ENCODE measurements around the gene SNPH.

Gene SNPH

DNA sequence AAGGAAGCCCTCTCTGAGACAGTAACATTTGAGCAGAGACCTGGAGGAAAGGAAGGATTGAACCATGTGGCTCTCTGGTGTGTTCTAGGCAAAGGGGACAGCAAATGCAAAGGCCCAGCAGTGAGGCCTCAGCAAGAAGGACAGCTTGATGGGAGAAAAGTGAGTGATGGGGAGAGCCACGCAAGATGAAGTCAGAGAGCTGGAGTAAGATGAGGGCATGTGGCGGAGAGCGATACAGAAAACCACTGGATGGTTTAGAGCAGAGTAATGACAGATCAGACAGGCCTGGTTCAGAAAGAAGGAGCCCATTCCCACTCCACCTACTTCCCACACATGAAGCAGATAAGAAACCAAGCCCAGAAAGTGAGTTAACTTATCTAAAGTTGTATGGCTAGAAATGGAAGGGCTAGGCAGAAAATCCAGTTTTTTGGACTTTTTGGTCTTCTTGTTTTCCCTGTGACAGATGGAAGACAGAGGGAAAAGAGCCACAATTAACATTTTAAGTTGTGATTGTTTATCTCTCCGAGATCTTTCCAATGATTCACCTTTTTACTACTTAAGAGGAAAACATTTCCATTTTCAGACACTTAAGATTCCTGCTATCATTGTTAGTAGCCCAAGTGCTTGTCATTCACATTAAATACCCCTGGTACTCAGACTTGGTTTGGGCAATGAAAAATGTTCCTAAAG lies 723 bp upstream of the SNPH start:
- DNase-seq: no peak

DNA sequence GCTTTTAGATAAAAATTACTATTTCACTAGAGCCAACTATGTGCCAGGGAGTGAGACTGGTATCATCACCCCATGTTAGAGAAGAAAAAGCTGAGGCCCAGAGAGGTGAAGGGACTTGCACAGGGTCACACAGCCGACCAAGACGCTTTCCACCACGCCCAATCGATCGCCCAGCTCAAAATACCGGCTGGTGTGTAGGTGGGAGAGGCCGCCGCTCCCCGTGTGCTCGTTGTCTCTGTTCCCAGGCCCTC lies 253 bp upstream of the SNPH start:
- no peak for DNase-seq

DNA sequence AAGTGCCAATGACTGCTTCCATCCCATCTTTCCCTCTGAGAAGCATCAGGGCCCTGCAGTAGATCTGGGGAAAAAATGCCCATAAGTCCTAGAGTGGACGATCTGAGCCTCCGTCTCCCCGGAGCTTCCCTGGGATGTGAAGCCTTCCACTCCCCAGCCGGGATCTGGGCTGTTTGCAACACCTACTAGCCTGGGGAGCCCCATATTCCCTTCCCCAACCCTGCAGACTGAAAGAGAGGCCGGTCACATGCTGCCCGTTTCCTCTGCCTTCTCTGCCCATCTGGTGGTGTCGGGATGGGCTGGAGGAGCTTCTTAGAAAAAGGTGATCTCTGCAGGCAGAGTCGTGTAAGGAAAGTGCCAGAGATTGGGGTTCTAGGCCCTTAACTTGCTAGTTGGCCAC lies 1.1 kb downstream of the SNPH start:
- DNase-seq: no peak

DNA sequence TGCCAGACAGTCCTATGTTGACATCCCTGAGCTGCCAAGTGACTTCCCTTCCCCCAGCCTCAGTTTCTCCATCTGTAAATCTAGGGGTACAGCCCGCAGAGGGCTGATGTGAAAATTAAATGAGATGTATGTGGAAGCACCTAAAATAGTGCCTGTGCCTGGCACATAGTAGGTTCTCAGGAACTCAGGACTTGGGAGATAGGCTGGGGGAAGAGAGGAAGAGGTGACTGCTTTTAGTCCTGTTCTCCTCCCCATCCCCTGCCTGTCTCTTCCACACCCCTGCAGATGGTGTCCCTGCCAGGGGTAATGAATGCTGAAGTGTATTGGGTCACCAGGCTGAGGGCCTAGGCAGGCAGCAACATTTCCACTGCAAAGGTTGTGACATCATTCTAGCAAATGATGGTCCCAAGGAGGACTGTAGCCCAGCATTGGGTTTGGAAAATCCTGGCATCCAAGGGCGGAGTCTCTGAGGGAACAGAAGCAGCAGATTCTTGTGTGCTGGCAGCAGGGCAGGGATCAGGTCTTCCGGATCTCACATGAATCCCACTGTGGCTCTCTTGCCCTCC lies 1.8 kb downstream of the SNPH start:
- DNase-seq: no peak

DNA sequence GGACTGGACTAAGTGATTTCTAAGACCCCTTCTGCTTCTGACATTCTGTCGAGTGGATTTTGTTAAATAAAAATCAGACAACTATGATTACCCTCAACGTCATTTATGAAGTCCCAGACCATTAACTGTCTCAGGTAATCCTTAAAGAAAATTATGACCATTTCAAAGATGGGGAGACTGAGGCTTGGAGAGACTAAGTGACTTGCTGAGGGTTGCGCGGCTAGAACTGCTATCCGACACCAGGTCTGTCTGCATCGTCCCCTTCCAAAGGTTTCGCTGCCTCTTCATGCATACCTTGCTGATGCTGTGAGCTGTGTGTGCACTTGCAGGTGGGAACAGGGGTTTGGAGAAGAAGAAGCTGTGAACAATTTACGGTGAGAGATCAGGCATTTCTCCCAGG lies 3.1 kb downstream of the SNPH start:
- no peak for DNase-seq

DNA sequence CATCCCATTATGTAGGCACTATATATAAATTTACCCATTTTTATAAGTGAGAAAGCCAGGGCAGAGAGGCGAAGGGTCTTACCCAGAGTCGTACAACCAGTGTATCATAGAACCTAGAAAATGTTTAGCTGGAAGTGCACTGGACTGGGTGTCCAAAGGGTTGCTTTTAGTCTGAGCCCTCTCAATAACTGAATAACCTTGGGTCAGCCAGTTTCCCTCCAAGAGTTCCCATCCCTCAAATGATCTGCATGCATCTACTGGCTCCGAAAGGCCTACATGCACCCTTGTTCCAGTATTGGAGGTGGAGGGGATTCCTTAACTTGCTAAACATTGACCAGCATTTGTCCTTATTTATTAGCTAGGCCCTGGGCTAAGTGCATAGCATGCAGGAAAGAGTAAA lies 3.8 kb downstream of the SNPH start:
- DNase-seq: no peak

DNA sequence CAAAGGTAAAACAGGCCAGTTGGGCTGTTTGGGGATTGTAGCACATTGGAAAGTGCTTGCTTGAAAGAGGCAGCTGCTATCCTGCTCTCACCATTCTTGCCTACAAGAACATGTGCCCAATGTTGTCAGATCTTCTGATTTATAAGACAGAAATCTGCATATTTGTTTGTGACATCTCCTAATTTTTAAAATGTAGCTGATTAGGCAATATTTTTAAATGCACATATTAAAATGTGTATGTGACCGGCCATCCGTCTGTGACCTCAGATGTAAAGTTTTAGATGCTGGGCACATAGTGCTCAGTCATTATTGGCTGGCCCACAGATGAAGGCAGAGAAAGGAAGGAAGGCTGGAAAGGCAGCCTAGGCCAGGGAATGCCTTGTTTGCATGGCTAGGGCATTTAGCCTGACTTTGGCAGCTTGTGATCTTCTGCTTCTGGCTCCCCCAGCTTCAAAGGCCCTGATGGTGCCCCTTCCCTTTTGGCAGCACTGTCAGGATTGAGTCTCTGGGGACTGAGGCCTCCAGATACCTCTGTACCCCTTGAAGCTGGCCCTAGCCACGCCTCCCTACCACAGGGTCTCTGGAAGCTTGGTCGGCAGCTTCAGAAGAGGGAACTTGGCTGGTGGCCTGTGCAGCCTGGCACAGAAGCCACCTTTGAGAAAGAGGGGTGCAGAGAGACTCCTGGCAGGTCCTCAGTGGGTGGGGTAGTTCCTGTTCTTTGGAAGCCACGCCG lies 6.4 kb downstream of the SNPH start:
- DNase-seq: no peak

DNA sequence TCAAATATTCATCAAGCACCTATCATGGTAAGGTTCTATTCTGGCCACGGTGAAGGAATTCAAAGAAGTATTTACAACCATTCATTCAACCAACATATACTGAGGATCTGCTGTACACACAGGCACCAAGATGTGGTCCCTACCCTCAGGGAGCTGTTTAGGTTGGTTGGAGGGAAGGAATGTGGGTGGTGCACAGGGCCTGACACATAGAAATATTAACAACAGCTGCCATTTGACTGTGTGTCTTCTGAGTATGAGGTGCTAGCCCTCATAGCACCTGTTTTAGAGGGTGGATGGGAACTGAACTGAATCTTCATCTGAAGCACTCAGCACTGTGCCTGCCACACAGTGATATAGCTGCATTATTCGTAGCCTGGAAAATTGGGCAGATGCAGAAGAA lies 7.3 kb downstream of the SNPH start:
- no peak for DNase-seq

DNA sequence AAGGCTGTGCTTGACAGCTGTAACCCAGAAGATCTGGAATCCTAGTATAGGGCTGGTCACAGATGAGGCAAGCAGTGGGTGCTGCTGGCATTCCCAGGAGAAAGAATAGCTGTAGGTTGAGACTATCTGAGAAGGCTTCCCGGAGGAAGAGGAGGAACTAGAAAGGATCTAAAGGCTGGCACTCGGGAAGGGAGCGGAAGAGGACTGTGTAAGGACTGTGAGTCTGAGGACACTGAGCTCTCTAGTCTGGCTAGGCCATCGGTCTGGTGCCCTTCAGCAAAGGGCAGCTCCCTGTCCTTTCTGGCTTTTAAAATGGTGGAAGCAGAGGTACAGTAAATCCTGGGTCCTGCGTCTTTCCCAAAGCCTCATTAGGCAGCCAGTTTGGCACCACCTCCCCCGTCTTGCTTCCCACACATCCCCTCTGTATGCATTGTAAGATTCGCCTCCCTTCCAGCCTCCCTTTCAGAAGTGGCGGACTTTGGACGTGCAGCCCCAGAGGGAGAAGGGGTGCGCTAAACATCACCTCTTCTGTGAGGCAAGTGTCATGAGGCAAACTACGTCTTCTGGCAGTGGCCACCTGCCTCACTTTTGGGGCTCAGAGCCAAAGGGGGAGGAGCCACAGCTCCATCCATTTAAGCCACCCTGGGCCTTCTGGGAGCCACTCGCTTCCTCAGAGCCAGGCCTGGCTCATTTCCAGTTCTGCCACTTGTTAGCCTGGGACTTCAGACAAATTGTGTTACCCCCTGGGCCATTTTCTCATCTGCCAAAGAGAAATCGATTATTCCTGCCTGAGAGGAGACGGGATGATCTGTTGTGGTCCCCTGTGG lies 8.6 kb downstream of the SNPH start:
- peak; percentile 27 for DNase-seq

DNA sequence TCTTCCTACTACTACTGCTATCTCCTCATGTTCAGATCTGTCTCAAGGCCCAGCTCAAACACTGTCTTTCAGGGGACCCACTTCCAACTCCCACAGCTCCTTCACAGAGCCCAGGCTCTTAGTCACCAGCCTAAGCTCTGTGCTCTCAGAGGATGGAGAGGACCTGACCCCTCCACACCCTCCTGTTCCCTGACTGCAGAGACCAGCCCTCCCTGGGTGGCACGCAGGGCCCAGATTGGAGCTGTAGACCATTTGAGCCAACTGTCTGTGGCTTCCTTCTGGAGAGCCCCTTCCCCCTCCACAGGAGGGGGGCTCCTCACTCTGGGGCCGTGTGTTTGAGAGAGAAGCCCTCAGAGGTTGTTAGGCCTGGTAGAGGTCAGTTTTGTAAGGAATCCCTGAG lies 9.8 kb downstream of the SNPH start:
- DNase-seq: no peak

DNA sequence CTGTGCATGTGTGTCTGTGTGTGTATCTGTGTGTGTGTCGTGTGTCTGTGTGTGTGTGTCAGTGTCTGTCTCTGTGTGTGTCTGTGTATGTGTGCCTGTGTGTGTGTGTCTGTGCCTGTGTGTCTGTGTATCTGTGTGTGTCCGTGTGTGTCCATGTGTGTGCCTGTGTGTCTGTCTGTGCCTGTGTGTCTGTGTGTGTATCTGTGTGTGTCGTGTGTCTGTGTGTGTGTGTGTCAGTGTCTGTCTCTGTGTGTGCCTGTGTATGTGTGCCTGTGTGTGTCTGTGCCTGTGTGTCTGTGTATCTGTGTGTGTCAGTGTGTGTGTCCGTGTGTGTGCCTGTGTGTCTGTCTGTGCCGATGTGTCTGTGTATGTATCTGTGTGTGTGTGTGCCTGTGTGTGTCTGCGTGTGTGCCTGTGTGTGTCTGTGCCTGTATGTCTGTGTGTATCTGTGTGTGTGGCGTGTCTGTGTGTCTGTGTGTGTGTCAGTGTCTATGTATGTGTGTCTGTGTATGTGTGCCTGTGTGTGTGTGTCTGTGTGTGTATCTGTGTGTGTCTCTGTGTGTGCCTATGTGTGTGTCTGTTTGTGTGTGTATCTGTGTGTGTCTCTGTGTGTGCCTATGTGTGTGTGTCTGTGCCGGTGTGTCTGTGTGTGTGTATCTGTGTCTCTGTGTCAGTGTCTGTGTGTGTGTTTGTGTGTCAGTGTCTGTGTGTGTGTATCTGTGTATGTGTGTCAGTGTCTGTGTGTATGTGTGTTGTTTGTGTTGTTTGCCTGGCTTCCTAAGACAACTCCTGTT lies 11.6 kb downstream of the SNPH start:
- DNase-seq: no peak

DNA sequence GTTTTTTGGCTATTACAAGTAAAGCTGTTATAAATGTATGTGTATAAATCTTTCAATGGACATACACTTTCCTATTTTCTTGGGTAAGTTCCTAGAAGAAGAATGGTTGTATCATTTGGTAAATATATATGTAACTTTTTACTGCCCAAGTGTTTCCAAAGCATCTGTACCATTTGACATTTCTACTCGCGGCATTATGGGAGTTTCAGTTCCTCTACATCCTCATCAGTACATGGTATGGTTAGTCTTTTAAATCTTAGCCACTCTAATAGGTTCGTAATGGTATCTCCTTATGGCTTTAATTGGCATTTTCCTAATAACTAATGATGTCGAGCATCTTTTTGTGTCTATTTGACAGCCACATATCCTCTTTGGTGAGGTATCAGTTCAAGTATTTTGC lies 12.9 kb downstream of the SNPH start:
- no peak for DNase-seq

DNA sequence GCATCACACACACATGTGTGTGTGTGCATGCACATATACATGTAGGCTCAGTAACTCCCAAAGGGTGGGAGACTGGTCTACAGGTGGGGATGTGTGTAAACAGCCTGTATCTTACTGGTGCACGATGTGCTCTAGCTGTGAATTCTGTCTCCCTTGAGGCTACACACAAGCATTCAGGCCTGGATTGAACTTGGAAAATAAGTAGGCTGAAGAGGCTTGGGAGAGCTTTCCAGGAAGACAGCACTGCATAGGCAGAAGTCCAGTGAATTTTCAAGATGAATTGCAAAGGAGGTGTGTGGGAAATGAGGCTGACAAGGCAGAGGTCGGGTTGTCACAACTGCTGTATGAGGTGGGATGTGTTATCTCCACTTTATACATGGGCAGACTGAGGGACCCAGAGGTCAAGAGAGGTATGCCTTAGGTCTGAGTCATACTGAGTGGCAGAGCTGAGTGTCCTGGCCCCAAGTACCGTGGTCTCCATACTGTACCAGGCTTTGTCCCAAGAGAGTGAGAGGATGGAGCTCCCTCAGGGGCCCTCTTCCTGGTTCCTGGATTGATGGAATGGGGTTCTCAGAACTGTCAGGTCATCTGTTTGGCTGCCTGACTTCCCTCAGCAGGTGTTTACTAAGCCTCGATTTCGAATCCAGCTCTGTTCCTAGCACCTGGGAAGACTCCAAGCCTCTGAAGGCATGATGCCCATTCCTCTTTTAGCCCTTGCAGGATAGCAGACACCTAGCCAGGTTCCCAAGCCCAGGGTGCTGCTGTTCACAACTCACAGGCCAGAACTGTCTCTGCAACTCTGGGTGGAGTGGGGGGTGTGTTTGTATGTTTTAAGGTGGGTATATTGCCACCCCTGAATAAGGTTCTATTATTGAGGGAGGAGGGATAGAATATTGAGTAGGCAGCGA lies 14.4 kb downstream of the SNPH start:
- DNase-seq: no peak

DNA sequence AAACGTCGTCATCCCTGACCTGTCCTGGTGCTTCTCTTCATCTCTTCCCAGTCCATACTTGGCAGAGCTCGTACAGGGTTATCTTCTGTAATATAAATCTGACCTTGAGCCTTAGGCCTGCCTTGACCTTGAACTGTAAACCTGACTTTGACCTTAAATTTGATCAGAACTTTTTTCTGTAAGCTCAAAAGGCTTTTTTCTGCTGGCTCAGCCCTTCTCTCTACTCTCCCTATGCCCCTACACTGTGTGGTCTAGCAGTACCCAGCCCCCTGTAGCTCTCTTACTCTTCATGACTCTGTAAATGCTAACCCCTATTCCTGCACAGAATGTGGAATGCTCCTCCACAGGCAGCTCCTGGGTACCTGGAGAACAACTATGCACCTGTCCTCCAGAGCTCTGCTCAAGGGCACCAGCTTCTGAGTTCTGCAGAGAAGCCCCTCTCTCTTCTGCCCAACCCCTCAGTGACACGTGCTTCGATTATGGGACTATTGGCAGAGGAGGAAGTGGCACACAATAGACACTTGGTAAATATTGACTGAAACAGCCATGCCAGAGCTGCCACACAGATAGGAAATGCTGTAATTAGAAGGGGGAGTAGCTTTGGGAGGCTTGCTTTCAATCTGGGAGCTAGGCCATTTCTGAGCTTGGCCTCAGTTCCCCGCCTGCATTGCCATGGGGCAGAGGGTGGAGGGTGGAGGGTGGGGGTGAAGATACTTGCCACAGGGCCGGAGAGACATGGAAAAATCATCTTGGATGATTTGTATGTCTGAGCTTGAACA lies 15.4 kb downstream of the SNPH start:
- no peak for DNase-seq

DNA sequence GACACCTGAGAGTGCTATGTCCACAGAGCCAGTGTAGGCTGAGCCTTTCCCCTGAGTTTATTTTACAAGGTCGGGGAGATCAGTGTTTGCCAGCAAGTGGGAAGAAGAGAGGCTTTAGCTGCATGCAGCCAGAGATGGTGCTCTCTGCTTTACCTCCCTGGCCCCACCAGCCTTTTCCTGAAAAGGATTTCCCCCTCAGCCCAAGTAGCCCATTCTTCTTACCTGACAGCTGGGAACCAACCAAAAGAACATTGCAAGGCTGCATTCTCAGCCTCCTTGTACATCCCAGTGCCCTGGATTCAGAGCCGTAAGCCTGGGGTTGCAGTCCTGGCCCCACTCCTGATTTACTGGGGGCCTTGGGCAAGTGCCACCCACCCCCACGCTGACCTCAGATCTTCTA lies 16.9 kb downstream of the SNPH start:
- DNase-seq: no peak

DNA sequence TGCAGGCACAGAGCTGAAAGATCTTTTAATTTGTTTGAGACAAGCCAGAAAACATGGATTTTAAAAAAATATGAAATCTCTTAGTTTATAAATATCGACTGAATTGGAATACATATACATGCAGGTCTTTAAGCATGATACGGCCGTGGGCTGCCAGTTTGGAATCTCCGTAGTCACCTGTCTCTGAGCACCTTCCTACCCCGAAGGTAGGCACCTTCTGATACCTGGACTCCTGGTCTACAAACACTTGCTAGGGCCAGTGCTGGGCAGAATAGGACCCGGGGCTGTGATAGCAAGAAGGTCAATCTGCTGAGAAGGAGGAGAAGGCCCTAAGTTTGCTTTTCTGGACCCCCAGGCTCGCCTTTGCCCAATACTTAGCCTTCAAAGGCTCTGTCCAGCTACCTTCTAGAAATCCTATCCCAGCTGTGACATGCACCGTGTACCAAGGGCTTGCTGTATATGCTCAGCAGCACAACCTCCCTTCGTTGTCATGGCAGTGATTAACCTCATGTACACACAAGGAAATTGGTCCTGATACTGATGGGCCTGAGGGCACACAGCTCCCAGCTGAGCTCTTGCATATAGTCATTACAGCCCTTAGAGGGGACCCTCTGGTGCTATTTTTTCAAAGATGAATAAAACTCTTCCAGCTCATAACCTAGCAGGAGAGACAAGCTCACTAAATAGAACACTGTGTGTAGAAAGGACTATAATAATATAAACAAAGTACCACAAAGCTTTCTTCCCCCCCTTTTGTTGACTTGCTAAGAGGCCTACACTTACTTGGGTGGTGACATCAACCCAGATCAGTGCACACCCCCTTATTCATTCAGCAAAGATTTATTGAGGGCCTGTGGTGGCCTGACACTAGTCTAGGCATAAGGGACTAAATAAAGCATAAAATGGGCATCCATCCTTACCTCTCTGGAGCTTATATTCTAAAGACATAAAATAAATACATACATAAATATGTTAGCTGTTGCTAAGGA lies 17.7 kb downstream of the SNPH start:
- DNase-seq: no peak

DNA sequence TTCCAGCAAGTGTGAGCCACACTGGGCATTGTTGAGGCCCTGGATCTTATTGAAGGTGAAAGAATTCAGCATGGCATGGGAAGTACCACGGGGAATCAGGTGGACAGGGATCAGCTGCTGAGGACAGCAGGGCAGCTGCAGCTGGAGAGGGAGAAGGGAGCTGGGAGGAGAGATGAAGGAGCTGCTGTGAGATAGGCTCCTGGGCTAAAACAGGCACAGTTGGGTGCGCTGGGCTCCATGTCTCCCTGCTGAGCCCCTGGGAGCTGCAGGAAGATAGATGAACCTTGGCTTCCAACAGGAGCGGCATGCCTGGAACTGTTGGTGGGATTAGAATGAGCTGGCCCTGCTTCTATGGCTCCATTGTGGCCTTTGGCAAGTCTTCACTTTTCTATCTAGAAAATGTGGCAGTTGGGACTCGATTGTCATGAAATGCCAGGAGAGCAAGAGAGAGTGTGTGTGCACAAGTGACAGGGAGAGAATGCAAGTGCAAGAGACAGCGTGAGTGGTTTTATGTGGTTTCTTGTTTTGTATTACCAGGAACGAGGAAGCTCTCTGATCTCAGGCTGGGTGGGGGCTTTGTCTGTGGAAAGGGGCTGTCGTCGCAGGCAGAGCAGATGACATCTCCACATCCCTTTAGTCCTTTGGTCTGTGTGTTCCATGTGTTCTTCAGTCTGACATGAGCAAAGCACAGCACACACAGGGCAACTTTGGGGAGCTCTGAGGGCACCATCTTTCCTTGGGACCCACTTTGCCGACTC lies 20.4 kb downstream of the SNPH start:
- DNase-seq: no peak

DNA sequence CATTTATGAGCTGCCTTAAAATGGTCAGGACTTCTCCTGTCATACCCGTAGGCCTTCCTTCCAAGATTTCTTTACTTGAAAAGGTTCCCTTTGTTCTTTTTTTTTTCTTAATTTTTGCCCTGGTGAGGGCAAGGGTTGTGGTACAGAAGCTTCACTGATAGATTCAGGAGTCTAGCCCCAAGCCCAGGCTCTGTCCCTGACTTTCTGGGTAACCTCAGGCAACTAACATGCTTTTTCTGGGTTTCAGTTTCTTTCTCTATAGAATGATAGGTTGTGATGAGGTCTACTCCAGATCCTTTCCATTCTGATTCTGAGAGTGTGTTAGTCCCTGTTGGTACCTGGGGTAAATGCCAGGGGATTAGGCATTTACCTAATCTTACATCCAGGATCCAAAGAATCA lies 21.2 kb downstream of the SNPH start:
- no peak for DNase-seq

All from NCI-H187 treated with DMSO at 0.1 percent for 48 hours (cell line).